ENCODE data around the gene LSM2.

Gene LSM2

DNA sequence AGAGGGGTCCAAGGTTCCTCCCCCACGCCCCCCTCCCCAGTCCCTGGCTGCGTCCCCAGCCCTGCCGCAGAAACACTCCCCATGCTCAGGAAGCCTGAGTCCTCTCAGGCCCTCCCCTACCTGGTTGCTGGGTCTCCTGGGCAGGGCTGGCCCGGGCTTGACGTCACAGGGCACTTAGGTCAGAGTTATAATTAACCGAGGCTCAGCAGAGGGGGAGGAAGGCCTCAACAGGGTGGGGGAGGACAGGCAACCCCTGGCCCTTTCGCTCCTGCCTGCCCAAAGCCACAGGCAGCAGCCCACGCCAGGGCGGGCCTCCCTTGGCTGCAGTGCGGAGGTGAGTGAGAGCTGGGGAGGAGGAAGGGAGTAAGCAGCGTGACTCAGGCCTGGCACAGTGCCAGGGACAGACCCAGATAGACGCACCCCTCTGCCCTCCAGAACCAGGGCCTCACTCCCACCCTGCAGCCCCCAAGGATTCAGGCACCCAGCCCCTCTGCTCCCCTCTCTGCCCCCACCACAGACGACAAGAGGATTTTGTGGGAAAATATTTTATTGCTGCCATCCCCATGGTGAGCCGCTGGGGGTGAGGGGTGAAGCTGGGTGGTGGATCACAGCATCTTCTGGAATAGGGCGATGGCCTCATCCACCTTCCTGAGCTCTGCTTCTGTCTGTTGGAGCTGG lies 29.6 kb downstream of the LSM2 start, which contains the start of gene VWA7:
VWA7 (minus strand) TSS at position 340 of the 678 bp plus-strand sequence. CDS start 549 bp downstream, outside the sequence.
- no peak for DNase-seq (ENCODE audit: low spot score)

GRCh38 chr6:31776485-31776988 lies 30.2 kb downstream of the LSM2 start:
- DNase-seq (ENCODE audit: low spot score) = no peak

- no peak for DNase-seq (ENCODE audit: low spot score)
Measured at GRCh38 chr6:31775633-31776484, 30.9 kb downstream of the LSM2 start.

GRCh38 chr6:31775184-31775583 lies 31.6 kb downstream of the LSM2 start:
- no peak for DNase-seq (ENCODE audit: low spot score)

GRCh38 chr6:31771992-31772358 lies 34.8 kb downstream of the LSM2 start:
- DNase-seq (ENCODE audit: low spot score) = no peak

DNA sequence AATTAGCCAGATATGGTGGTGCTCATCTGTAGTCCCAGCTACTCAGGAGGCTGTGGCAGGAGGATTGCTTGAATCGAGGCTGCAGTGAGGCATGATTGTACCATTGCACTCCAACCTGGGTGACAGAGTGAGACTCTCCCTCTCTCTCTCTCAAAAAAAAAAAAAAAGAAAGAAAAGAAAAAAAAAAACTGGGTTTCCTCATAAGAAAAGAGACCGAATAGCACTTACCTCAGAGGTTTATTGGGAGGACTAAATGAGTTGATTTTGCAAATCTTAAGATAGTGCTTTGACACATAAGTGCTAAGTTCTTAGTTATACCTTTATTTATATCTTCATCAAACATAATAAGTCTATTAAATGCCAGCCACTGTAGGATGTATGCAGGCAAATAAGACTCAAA lies 35.9 kb downstream of the LSM2 start:
- no peak for DNase-seq (ENCODE audit: low spot score)

DNA sequence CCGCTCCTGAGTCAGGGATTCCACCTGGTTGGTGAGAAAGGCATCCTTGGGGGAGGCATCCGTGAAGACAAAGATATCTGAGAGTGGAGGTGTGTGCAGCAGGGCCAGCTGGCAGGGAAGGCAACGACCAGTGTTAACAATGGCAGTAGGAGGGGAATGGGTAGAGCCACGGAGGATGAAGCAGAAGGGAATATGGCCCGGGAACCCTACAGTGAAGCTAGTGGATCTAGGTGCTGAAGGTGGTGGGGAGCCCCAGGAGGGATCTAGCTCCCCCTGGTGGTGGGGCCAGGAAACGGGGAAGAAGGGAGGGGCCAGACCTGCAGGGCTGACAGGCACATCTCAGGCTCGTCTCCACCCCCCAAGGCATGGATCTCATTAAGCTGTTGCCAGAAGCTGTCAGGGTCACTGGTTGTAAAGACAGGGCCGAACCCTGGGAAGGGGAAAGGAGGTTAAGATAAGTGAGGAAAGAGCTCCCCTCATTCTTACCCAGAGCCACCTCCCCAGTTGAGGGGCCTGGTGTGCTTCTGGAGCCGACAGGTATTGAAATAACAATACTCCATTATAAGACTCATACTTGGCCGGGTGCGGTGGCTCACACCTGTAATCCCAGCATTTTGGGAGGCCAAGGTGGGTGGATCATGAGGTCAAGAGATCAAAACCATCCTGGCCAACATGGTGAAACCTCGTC lies 36.9 kb downstream of the LSM2 start:
- no peak for DNase-seq (ENCODE audit: low spot score)

DNA sequence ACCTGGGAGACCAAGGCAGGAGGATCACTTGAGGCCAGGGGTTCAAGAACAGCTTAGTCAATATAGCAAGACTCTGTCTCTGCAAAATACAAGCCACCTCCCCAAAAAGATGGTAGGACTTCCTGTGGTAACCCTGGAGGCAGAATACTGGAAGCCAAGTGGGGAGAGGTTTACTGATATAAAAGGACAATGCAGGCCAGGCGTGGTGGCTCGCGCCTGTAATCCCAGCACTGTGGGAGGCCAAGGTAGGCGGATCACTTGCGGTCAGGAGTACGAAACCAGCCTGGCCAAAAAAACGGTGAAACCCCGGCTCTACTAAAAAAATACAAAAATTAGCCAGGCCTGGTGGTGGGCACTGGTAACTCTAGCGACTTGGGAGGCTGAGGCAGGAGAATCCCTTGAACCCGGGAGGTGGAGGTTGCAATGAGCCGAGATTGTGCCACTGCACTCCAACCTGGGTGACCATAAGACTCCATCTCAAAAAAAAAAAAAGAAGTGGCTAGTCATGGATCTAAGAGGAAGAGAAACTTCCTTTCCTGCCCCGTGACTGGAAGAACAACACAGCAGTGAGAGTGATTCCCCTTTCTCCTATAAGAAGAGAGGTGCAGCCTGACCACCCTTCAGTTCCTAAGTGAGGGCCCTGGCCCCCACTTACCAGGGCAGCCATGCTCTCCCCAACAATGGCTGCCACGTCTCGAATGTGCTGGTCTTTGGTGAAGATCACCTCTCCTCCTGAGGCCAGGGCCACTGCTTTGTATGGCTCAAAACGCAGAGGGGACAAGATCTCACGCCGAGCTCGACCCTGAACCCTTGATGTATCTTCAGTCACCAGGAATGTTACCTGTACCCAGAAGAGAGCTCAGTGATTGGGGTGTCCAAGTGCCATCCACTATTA lies 38.2 kb downstream of the LSM2 start:
- peak; percentile 65 for DNase-seq (ENCODE audit: low spot score)

DNA sequence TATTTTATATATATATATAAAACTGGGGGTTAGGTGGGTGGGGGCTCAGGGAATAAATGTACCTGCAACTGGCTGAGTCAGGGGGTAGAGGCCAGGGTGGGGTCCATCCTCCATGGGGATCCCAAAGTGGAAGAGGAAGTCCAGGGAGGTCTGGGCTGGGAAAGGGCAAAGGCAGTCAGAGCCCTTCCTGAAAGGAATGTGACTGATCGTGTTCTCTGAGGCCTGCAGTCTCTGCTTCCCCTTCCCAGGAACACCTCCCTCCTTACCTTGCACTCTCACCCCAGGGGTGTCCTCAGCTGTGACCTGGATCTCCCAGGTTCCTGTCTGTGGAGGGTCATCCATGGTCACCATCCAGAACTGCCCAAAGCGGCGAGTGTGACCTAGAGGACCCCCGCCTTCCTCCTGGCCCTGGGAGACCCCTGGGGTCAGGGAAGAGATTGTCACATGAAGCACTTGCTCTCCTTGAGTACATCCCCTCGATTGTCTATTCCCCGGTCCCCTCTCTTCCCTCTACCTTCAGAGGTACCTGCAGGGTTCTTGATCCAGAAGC lies 39.6 kb downstream of the LSM2 start:
- DNase-seq (ENCODE audit: low spot score) = no peak

DNA sequence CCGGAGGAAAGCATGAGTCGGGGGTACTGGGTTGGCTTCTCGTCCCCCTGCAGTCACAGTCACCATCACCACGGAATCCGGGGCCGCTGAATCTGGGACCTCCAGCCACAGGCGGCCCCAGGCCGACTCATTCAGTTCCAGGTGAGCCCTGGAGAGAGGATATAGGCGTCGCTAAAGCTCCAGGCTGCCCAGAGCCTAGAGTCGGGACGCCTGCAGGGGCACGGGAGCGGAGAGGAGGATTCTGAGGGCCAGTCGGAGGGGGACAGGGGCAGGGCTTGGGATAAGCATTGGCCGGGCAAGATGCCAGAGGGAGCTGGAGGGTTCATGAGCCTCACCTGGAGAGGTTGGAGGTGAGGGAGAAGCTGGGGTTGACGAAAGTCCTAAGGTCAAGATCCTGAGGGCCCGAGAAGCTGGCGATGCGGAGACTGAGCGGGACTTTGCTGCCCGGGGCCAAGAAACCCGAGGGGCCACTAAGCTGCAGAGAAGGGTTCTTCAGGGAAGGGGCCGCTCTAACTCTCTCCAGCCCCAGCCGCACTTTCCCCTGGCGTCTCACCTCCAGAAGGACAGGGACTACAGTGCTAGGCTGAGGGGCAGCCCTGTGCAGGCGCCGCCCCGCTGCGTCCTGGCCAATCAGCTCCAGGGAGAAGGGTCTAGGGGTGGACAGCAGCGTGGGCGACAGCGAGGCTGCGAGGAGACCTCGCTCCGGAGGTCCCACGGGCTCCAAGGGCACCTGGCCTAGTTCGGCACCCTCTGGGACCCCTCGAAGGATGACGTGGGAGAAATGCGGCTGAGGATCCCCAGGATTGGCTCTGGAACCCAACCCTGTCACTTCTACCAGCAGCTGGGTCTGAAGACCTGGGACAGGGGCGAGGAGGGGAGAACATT lies 40.6 kb downstream of the LSM2 start:
- no peak for DNase-seq (ENCODE audit: low spot score)

GRCh38 chr6:31765559-31765909 lies 41.2 kb downstream of the LSM2 start:
- no peak for DNase-seq (ENCODE audit: low spot score)

DNA sequence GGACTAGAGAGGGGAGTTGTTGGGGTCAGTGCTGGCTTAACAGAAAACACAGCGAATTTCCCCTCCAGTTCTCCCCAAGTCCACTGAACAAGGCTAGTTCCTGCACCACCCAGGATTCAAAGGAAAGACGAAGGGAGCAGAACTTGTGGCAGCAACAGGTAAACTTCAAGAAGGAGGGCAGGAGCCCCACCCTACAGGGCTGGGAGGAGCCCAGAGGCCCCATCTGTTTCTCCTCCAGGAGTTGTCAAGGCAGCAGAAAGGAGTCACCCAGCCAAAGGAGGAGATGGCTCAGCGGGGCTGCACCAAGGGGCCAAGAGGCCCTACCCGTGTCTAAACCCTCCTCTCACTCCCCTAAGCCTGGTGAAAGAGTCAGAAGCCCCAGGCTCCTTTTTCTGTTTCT lies 42.6 kb downstream of the LSM2 start:
- no peak for DNase-seq (ENCODE audit: low spot score)

- peak; percentile 16 for DNase-seq (ENCODE audit: low spot score)
Measured at GRCh38 chr6:31763619-31763940, 43.2 kb downstream of the LSM2 start.

- DNase-seq (ENCODE audit: low spot score) = no peak
Measured at GRCh38 chr6:31762878-31763618, 43.7 kb downstream of the LSM2 start.

GRCh38 chr6:31762356-31762755 lies 44.4 kb downstream of the LSM2 start, which contains the start of gene SAPCD1:
Gene SAPCD1, plus strand, starts transcription at chr6:31762656. Its CDS starts 399 bp downstream, at chr6:31763055.
- no peak for DNase-seq (ENCODE audit: low spot score)

DNA sequence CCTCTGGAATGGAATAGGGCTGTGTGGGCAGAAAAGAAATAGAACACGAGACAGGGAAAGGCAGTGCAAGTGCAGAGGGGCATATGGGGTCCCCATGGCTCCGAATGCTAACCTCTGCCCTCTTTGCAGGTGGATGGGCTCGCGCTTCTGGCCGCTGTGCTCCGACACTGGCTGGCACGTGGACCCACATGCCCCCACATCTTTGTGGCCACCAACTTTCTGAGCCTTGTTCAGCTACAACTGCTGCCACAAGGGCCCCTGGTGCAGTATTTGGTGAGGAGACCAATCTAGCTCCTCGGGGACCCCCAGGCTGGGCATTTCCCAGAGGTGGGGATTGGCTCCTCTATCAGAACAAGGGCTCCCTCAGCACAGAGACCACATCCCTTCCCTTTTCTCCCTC lies 45.4 kb downstream of the LSM2 start:
- no peak for DNase-seq (ENCODE audit: low spot score)

DNA sequence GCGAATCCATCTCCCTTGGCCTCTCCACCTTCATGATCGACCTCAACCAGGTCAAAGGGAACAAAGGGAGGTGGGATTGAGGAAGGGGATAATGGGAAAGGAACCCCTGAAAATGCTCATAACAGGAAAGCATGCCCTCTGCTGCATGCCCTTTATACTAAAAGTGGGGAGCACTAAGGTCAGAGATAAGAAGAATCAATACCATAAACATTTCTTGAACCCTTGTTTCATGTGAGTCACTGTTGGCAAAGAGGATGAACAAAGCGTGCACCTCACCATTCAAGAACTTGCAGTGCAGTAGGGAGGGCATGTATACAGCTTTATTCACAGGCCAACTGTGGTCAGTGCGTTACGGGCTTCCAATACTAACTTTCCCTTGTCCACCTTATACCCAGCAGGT lies 46.0 kb downstream of the LSM2 start:
- DNase-seq (ENCODE audit: low spot score) = no peak

- DNase-seq (ENCODE audit: low spot score) = no peak
Measured at GRCh38 chr6:31758281-31758680, 48.5 kb downstream of the LSM2 start.

DNA sequence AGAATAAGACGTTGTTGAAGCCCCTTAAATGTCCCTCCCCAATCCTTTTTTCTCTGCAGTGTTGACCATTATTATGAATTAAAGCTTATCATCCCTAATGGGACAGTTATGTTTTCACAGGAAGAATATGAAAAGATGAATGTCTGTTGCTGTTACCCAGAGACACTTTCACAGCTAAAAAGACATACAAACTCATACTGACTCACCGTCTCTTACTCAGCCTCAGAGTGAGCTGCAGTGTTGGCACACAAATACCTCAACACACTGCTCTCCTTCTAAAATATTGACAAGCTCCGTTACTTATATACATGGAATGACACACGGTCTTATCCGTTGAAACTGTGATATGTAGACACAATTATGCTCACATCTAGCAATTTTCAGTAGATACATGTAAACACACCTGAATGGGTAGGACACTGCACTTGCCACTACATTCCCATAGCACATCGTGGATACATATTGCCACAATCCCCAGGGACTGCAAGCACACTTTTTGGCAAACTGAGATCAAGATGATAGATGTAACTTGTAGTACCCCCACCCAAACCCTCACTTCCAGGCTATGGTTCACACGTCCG lies 53.9 kb downstream of the LSM2 start:
- no peak for DNase-seq (ENCODE audit: low spot score)

Measured in pons (tissue), 1 donor.